ENCODE data around the gene OR2B2.

- TF ChIP-seq EP300 (IDR thresholded peaks at IDR 0.05; ENCODE audit: borderline replicate concordance) (no peak), REST (IDR thresholded peaks at IDR 0.05; ENCODE audit: low read depth) (no peak), NFIC (IDR thresholded peaks at IDR 0.05) (no peak), CEBPB (IDR thresholded peaks at IDR 0.05) (no peak), RAD21 (IDR thresholded peaks at IDR 0.05; ENCODE audit: low read depth) (no peak), TCF12 (IDR thresholded peaks at IDR 0.05; ENCODE audit: low read depth) (no peak), YY1 (IDR thresholded peaks at IDR 0.05; ENCODE audit: low read depth) (no peak), EGR1 (IDR thresholded peaks at IDR 0.05) (no peak), TEAD4 (IDR thresholded peaks at IDR 0.05) (no peak)
These were observed 26.1 kb downstream of the OR2B2 start for GRCh38 chr6:27886073-27886472.
